HepG2 (cell line): ENCODE data around the gene CFAP97. TPM values are rescaled to one million over a fixed set of nuclear protein-coding genes. Genes with fewer than 3 reads are reported as not detected.

Experiments
- ATAC-seq: fragments of 200-7000 bp; cut with Tn5 transposase; 3 replicates; pipeline ENCODE4 v1.9.1; 2020; ENCODE audit warnings: mild to moderate bottlenecking, moderate library complexity
- BruUV-seq: library from RNA; stranded (reverse); fragments of 400-500 nt; replicated peaks from 2 replicates; lab custom pipeline; 2021; lab: Mats Ljungman, UMichigan
- CTCF ChIA-PET: fragments of 300-600 bp; formaldehyde crosslinking; extraction: SDS; loops from one replicate; lab custom pipeline; 2021; ENCODE audit warnings: low total read pairs, inconsistent platforms, low intra/inter-chr PET ratio; lab: Yijun Ruan, JAX
- POLR2A ChIA-PET: fragments of 350-600 bp; sonication (Branson Sonifier 250); formaldehyde crosslinking; loops from one replicate; lab custom pipeline; 2020; ENCODE audit warnings: antibody characterized with exemption, inconsistent platforms; lab: Yijun Ruan, JAX
- DNase-seq: peaks from one replicate; pipeline ENCODE4 v3.0.0-alpha.2; 2015; ENCODE audit warnings: low spot score
- FAIRE-seq: peaks from 3 replicates; lab custom pipeline; 2011; peaks lifted over from hg19 to GRCh38; lab: Jason Lieb, UNC
- H2AFZ ChIP-seq: one replicate; pipeline ENCODE4 v1.6.1; 2011; ENCODE audit warnings: low read length, inconsistent platforms
- H3K27ac ChIP-seq: fragments of 300-600 bp; 3 replicates; pipeline ENCODE4 v1.8.0; 2011; ENCODE audit warnings: mixed run types, mild to moderate bottlenecking, mixed read lengths, low read length, inconsistent platforms; ENCODE audit not compliant: insufficient read depth; ENCODE audit errors: extremely low read length
- H3K27me3 ChIP-seq, 2 experiments: fragments of 200-600 bp in 1 of 2; 2 replicates in 1 of 2; 3 replicates in 1 of 2; pipeline versions ENCODE4 v1.6.0 to v1.8.0; 2011; ENCODE audit warnings: low read length in 2 of 2, mild to moderate bottlenecking in 2 of 2, moderate library complexity in 2 of 2, inconsistent platforms in 1 of 2; ENCODE audit not compliant: insufficient read depth in 2 of 2, control insufficient read depth in 1 of 2
- H3K36me3 ChIP-seq, 2 experiments: fragments of 200-600 bp in 1 of 2; replicated peaks in 1 of 2; 2 replicates in 1 of 2; 3 replicates in 1 of 2; pipeline versions ENCODE4 v1.5.1 to v1.8.0; 2011; ENCODE audit warnings: low read length in 2 of 2, inconsistent platforms in 1 of 2; ENCODE audit not compliant: insufficient read depth in 2 of 2, control insufficient read depth in 1 of 2
- H3K4me1 ChIP-seq: 2 replicates; pipeline ENCODE4 v1.5.1; 2012; ENCODE audit warnings: low read length, inconsistent platforms; ENCODE audit not compliant: insufficient read depth
- H3K4me2 ChIP-seq: 2 replicates; pipeline ENCODE4 v1.6.0; 2011; ENCODE audit warnings: low read depth, low read length, inconsistent platforms
- H3K4me3 ChIP-seq, 3 experiments: fragments of 200-600 bp in 1 of 3; sonication (generic), shearing (Covaris generic) in 1 of 3; replicated peaks in 1 of 3; 2 replicates each; pipeline ENCODE4 v1.5.1; 2011 to 2016; ENCODE audit warnings: low read length in 3 of 3, inconsistent platforms in 2 of 3, low read depth in 2 of 3, mild to moderate bottlenecking in 2 of 3, control low read depth in 1 of 3, mixed read lengths in 1 of 3; ENCODE audit not compliant: insufficient read depth in 1 of 3
- H3K79me2 ChIP-seq: one replicate; pipeline ENCODE4 v1.6.1; 2011; ENCODE audit warnings: low read length, inconsistent platforms; ENCODE audit not compliant: insufficient read depth
- H3K9ac ChIP-seq: 2 replicates; pipeline ENCODE4 v1.6.0; 2011; ENCODE audit warnings: mild to moderate bottlenecking, low read depth, low read length, inconsistent platforms; ENCODE audit not compliant: insufficient read depth
- H3K9me3 ChIP-seq: 2 replicates; pipeline ENCODE4 v1.5.1; 2012; ENCODE audit warnings: mild to moderate bottlenecking, low read length
- H4K20me1 ChIP-seq: 2 replicates; pipeline ENCODE4 v1.6.0; 2011; ENCODE audit warnings: inconsistent platforms, mild to moderate bottlenecking, low read length, moderate library complexity; ENCODE audit not compliant: insufficient read depth
- CAMTA2 ChIP-seq: sonication (generic); formaldehyde crosslinking; IDR thresholded peaks from 2 replicates; pipeline ENCODE4 v1.4.0; 2020; ENCODE audit warnings: mild to moderate bottlenecking, missing genetic modification reagents, borderline replicate concordance
- CBFB ChIP-seq: sonication (generic); formaldehyde crosslinking; IDR thresholded peaks from 2 replicates; pipeline ENCODE4 v1.4.0; 2020; ENCODE audit warnings: missing genetic modification reagents
- GMEB2 ChIP-seq: IDR thresholded peaks from 2 replicates; pipeline ENCODE4 v1.6.1; 2016; ENCODE audit warnings: missing biosample characterization, missing genetic modification reagents, low read depth
- ISL2 ChIP-seq: sonication (generic); formaldehyde crosslinking; IDR thresholded peaks from 2 replicates; pipeline ENCODE4 v1.5.0; 2020; ENCODE audit warnings: missing genetic modification reagents
- MED8 ChIP-seq: sonication (generic); formaldehyde crosslinking; IDR thresholded peaks from 2 replicates; pipeline ENCODE4 v1.8.1; 2023; ENCODE audit warnings: mild to moderate bottlenecking, missing genetic modification reagents; ENCODE audit not compliant: insufficient replicate concordance
- NKX3-1 ChIP-seq: sonication (generic); formaldehyde crosslinking; IDR thresholded peaks from 2 replicates; pipeline ENCODE4 v1.5.0; 2020; ENCODE audit warnings: missing genetic modification reagents
- ONECUT2 ChIP-seq: sonication (generic); formaldehyde crosslinking; IDR thresholded peaks from 2 replicates; pipeline ENCODE4 v1.4.0; 2020; ENCODE audit warnings: missing genetic modification reagents
- TEAD2 ChIP-seq: sonication (generic); formaldehyde crosslinking; IDR thresholded peaks from 2 replicates; pipeline ENCODE4 v1.9.0; 2021; ENCODE audit warnings: missing genetic modification reagents
- U2AF1 ChIP-seq: fragments of 200-400 bp; formaldehyde crosslinking; optimal IDR thresholded peaks from 2 replicates; pipeline ENCODE3; 2017; ENCODE audit warnings: mild to moderate bottlenecking, low read depth, low read length
- ZBTB26 ChIP-seq: IDR thresholded peaks from 2 replicates; pipeline ENCODE4 v1.6.1; 2016; ENCODE audit warnings: missing compliant biosample characterization, missing genetic modification reagents, borderline replicate concordance
- ZNF33A ChIP-seq: sonication (generic); formaldehyde crosslinking; IDR thresholded peaks from 2 replicates; pipeline ENCODE4 v1.5.1; 2020; ENCODE audit warnings: missing genetic modification reagents, mild to moderate bottlenecking, moderate library complexity, borderline replicate concordance
- ZNF367 ChIP-seq: sonication (generic); formaldehyde crosslinking; IDR thresholded peaks from 2 replicates; pipeline ENCODE4 v1.4.0; 2020; ENCODE audit warnings: missing genetic modification reagents, borderline replicate concordance
- ZNF383 ChIP-seq: sonication (generic); formaldehyde crosslinking; IDR thresholded peaks from 2 replicates; pipeline ENCODE4 v1.4.0; 2020; ENCODE audit warnings: missing genetic modification reagents, mild to moderate bottlenecking, borderline replicate concordance
- ZNF468 ChIP-seq: sonication (generic); formaldehyde crosslinking; IDR thresholded peaks from 2 replicates; pipeline ENCODE4 v1.8.0; 2022; ENCODE audit warnings: mild to moderate bottlenecking, moderate library complexity, missing genetic modification reagents
- ZNF775 ChIP-seq: sonication (generic); formaldehyde crosslinking; IDR thresholded peaks from 2 replicates; pipeline ENCODE4 v1.4.0; 2020; ENCODE audit warnings: missing genetic modification reagents, mild to moderate bottlenecking, moderate library complexity, borderline replicate concordance
- ZNF891 ChIP-seq: sonication (generic); formaldehyde crosslinking; IDR thresholded peaks from 2 replicates; pipeline ENCODE4 v1.5.0; 2020; ENCODE audit warnings: mild to moderate bottlenecking, missing genetic modification reagents
- ZXDC ChIP-seq: sonication (generic); formaldehyde crosslinking; IDR thresholded peaks from 2 replicates; pipeline ENCODE4 v1.5.0; 2020; ENCODE audit warnings: mild to moderate bottlenecking, missing genetic modification reagents
- WGBS: methylation state at CpG from one replicate; pipeline ENCODE4 v1.1.6; 2017; ENCODE audit warnings: low lambda C conversion rate; 5-methylcytosine and 5-hydroxymethylcytosine counted together
- in situ Hi-C: cut with HindIII; loops from 2 replicates; pipeline ENCODE4 v1.10.0; 2017; ENCODE audit warnings: low pct_unique_long_range_greater_than_20kb; ENCODE audit not compliant: extremely low pct_ligation_motif_present
- intact Hi-C: fragments of 100-400 bp; cut with micrococcal nuclease; formaldehyde crosslinking; loops from one replicate; pipeline ENCODE4 v1.10.0; 2022; ENCODE audit not compliant: unreplicated experiment
- polyA plus RNA-seq, 8 experiments: library from polyadenylated mRNA; depleted of rRNA in 3 of 8; stranded (reverse) in 7 of 8; unstranded in 1 of 8; fragments of >200 nt; fragmentation: Illumina TruSeq in 4 of 8; extraction: Trizol in 4 of 8; gene quantifications; 2 replicates each; pipeline versions ENCODE4 v1.2.1 to v1.2.3, GENCODE V29; 2011 to 2016; ENCODE audit warnings: low read depth in 4 of 8, missing spikeins in 1 of 8, mixed read lengths in 1 of 8; ENCODE audit not compliant: insufficient read depth in 1 of 8
- total RNA-seq, 5 experiments: library from RNA; depleted of rRNA; stranded (reverse); fragments of >200 nt; fragmentation: Illumina TruSeq; extraction: Trizol; gene quantifications; 2 replicates each; pipeline ENCODE4 v1.2.3, GENCODE V29; 2016; ENCODE audit warnings: low read depth in 1 of 5

CFAP97 gene
- total and polyA plus RNA-seq, 2 of the 13 experiments (the other 11 are each of a cell fraction or from before 2014, with no cell fraction given): 32.1 to 44.4 TPM

- WGBS: 100% methylated on average over 1 of the region's 1 CpG
These were observed 11.7 kb downstream of the CFAP97 start for GRCh38 chr4:185192059-185192458.

More at GRCh38 chr4:185192059-185192458, 11.7 kb downstream of the CFAP97 start:
- no peak overlapping the region for H3K9ac ChIP-seq
- TF ChIP-seq ISL2: no peak
- no peak for TF ChIP-seq NKX3-1 (CRISPR knock-in tag)
- no peak for TF ChIP-seq U2AF1
- no peak for TF ChIP-seq ZBTB26 (CRISPR knock-in tag)
- no peak for TF ChIP-seq TEAD2 (CRISPR knock-in tag)
- no peak for TF ChIP-seq ZNF383
- no peak for TF ChIP-seq ZXDC
- TF ChIP-seq CAMTA2: no peak
- no peak for TF ChIP-seq CBFB (CRISPR knock-in tag)
- TF ChIP-seq ZNF891: no peak
- no peak for TF ChIP-seq ZNF33A (CRISPR knock-in tag)
- TF ChIP-seq ONECUT2: no peak
- TF ChIP-seq ZNF468: no peak
- no peak for TF ChIP-seq ZNF367
- no peak for TF ChIP-seq GMEB2 (CRISPR knock-in tag)
- no peak for TF ChIP-seq MED8 (CRISPR knock-in tag)
- no peak for TF ChIP-seq ZNF775 (CRISPR knock-in tag)
- no peak overlapping the region for H2AFZ ChIP-seq
- H3K27me3 ChIP-seq: no peaks in the 10 kb centered on the region
- POLR2A ChIA-PET: interaction anchor here (1.3 kb wide), 1 partner anchor 9 kb away, joined by 4 read pairs; no protein-coding TSS in a partner anchor
- no peak overlapping the region for H3K27ac ChIP-seq
- FAIRE-seq (no peak), ATAC-seq (no peak), DNase-seq (no peak)
- H3K4me2 ChIP-seq: no peak overlapping the region
- peaks cover 60% of the 10 kb centered on the region for H3K79me2 ChIP-seq
- H3K36me3 ChIP-seq: peaks cover 9 to 27% of the 10 kb centered on the region in 2 experiments
- peaks cover 15% of the 10 kb centered on the region for H4K20me1 ChIP-seq
- intact Hi-C loops: no loop called here
- in situ Hi-C loops: no loop called here
- CTCF ChIA-PET: no interaction called here
- peaks cover 6% of the 10 kb centered on the region; the same call in 1 of the 2 replicates for H3K4me1 ChIP-seq
- no TSS peak for BruUV-seq
- no peak overlapping the region for H3K4me3 ChIP-seq
- H3K9me3 ChIP-seq: no peaks in the 10 kb centered on the region
